Measurements from ENCODE around the gene ASTL.

- TF ChIP-seq CTCF (IDR thresholded peaks at IDR 0.05; ENCODE audit: insufficient read depth, low read length) (no peak), POLR2AphosphoS5 (IDR thresholded peaks at IDR 0.05; ENCODE audit: low read depth) (no peak), GABPA (IDR thresholded peaks at IDR 0.05; ENCODE audit: low read depth) (no peak)
Observed at GRCh38 chr2:96124406-96125265, 13.7 kb downstream of the ASTL start.

All from HL-60 (cell line).